Small intestine (tissue), 4 donors: ENCODE data around the gene RNF150. TPM values are rescaled to one million over a fixed set of nuclear protein-coding genes. Genes with fewer than 3 reads are reported as not detected.

Experiments
- polyA plus RNA-seq, 4 donors: library from polyadenylated mRNA; stranded (reverse) in 3 of 4; unstranded in 1 of 4; fragments of 200-250 nt in 3 of 4; fragments of 120-200 nt in 1 of 4; gene quantifications; one replicate each; pipeline versions ENCODE4 v1.2.1 to v1.2.3, GENCODE V29; 2013
- donor health status: healthy with polysubstance abuse.
- donor health status: Bipolar disorder and iron deficiency.
- donor health status: healthy.

RNF150 gene
- polyA plus RNA-seq, 4 donors = 0.27 to 2.3 (median 1.1) TPM; not detected in 1

Other genes with a start within 250 kb of the RNF150 start
- gene ZNF330, start 87.4 kb upstream of the RNF150 start, polyA plus RNA-seq = 10 to 100 TPM; 17.9 to 46.7 (median 23.9) TPM